Embryonic facial prominence (tissue), 1 donor: Measurements from ENCODE around the gene RIMKLB.
"Not testable (repeated sequence)": the region's sequence is repeated elsewhere in the genome, so short reads cannot be mapped to it uniquely, and the experiment has no call there.

Experiments used
- DNase-seq: peaks from one replicate; pipeline ENCODE4 v3.0.0-alpha.2; 2016; ENCODE audit errors: extremely low spot score

RIMKLB gene

GRCh38 chr12:8773461-8773860 lies 75.7 kb downstream of the RIMKLB start:
- DNase-seq: no peak

- DNase-seq: no peak
These were observed 81.5 kb downstream of the RIMKLB start for GRCh38 chr12:8779281-8779680.

GRCh38 chr12:8779862-8780261 lies 82.1 kb downstream of the RIMKLB start:
- no peak for DNase-seq

GRCh38 chr12:8780389-8780788 lies 82.6 kb downstream of the RIMKLB start:
- no peak for DNase-seq

- DNase-seq: no peak
These were observed 83.8 kb downstream of the RIMKLB start for GRCh38 chr12:8781381-8782127.

- no peak for DNase-seq
These were observed 86.6 kb downstream of the RIMKLB start for GRCh38 chr12:8784290-8784888.

- no peak for DNase-seq
These were observed 87.7 kb downstream of the RIMKLB start for GRCh38 chr12:8785499-8785898.

GRCh38 chr12:8787206-8787605 lies 89.4 kb downstream of the RIMKLB start:
- not testable (repeated sequence) for DNase-seq

- DNase-seq: not testable (repeated sequence)
These were observed 90.9 kb downstream of the RIMKLB start for GRCh38 chr12:8788706-8789105.

- not testable (repeated sequence) for DNase-seq
These were observed 91.7 kb downstream of the RIMKLB start for GRCh38 chr12:8789341-8790013.

- DNase-seq: not testable (repeated sequence)
These were observed 95.4 kb downstream of the RIMKLB start for GRCh38 chr12:8793226-8793625.

- DNase-seq: not testable (repeated sequence)
These were observed 96.8 kb downstream of the RIMKLB start for GRCh38 chr12:8794611-8795010.

- DNase-seq: no peak
These were observed 99.2 kb downstream of the RIMKLB start for GRCh38 chr12:8796831-8797626.

GRCh38 chr12:8801213-8801612 lies 103.4 kb downstream of the RIMKLB start:
- not testable (repeated sequence) for DNase-seq

- DNase-seq: not testable (repeated sequence)
These were observed 107.0 kb downstream of the RIMKLB start for GRCh38 chr12:8804833-8805232.

- DNase-seq: not testable (repeated sequence)
These were observed 107.7 kb downstream of the RIMKLB start for GRCh38 chr12:8805487-8805886.

GRCh38 chr12:8807084-8807483 lies 109.3 kb downstream of the RIMKLB start:
- DNase-seq: not testable (repeated sequence)

GRCh38 chr12:8810112-8810511 lies 112.3 kb downstream of the RIMKLB start:
- not testable (repeated sequence) for DNase-seq

GRCh38 chr12:8813572-8814357 lies 116.0 kb downstream of the RIMKLB start:
- DNase-seq: no peak

GRCh38 chr12:8816448-8817050 lies 118.8 kb downstream of the RIMKLB start:
- no peak for DNase-seq

- DNase-seq: no peak
These were observed 120.1 kb downstream of the RIMKLB start for GRCh38 chr12:8817856-8818255.
